Right ventricle myocardium inferior (tissue), 1 donor: ENCODE results near the gene ZNF221. TPM values are rescaled to one million over a fixed set of nuclear protein-coding genes. Genes with fewer than 3 reads are reported as not detected.

Experiments used
- total RNA-seq: library from RNA; stranded (reverse); fragmentation: NEBNext Ultra II Directional; extraction: Animal tissue kit (Norgen Biotek cat#: 25700); gene quantifications from one replicate; pipeline ENCODE4 v1.2.1, GENCODE V29; 2021
- donor health status: DM: no; HTN: yes; CAD: no; lungs with severe emphysema.

ZNF221 gene
- total RNA-seq, 1 donor from 2014 or later = 3.9 TPM

Other genes with a start within 250 kb of the ZNF221 start
- not detected for gene IRGC, start 235.2 kb upstream of the ZNF221 start, total RNA-seq
- 15.7 TPM for gene SMG9, start 196.3 kb upstream of the ZNF221 start, total RNA-seq
- gene KCNN4, start 170.3 kb upstream of the ZNF221 start, total RNA-seq = 0.41 TPM
- 0.92 TPM for gene LYPD5, start 148.8 kb upstream of the ZNF221 start, total RNA-seq
- gene ZNF283, start 123.9 kb upstream of the ZNF221 start, total RNA-seq = 11.1 TPM
- gene ZNF404, start 67.3 kb upstream of the ZNF221 start, total RNA-seq = 7.6 TPM
- gene ZNF45, start 15.9 kb upstream of the ZNF221 start, total RNA-seq = 7.8 TPM
- 7.6 TPM for gene ZNF155, start 33.0 kb downstream of the ZNF221 start, total RNA-seq
- 2.1 TPM for gene ZNF230, start 51.7 kb downstream of the ZNF221 start, total RNA-seq
- 2.6 TPM for gene ZNF222, start 74.2 kb downstream of the ZNF221 start, total RNA-seq
- gene ZNF223, start 100.8 kb downstream of the ZNF221 start, total RNA-seq = 2.4 TPM
- 1.7 TPM for gene ZNF284, start 120.9 kb downstream of the ZNF221 start, total RNA-seq
- 10.2 TPM for gene ZNF224, start 143.1 kb downstream of the ZNF221 start, total RNA-seq
- 3.0 TPM for gene ZNF225, start 162.2 kb downstream of the ZNF221 start, total RNA-seq
- gene ZNF234, start 190.3 kb downstream of the ZNF221 start, total RNA-seq = 9.4 TPM
- 15.7 TPM for gene ZNF226, start 213.9 kb downstream of the ZNF221 start, total RNA-seq